HepG2 (cell line): ENCODE data around the gene HTATSF1. TPM values are rescaled to one million over a fixed set of nuclear protein-coding genes. Genes with fewer than 3 reads are reported as not detected.

ENCODE experiments used
- ATAC-seq: fragments of 200-7000 bp; cut with Tn5 transposase; 3 replicates; pipeline ENCODE4 v1.9.1; 2020; ENCODE audit warnings: mild to moderate bottlenecking, moderate library complexity
- BruUV-seq: library from RNA; stranded (reverse); fragments of 400-500 nt; replicated peaks from 2 replicates; lab custom pipeline; 2021; lab: Mats Ljungman, UMichigan
- CTCF ChIA-PET: fragments of 300-600 bp; formaldehyde crosslinking; extraction: SDS; loops from one replicate; lab custom pipeline; 2021; ENCODE audit warnings: low total read pairs, inconsistent platforms, low intra/inter-chr PET ratio; lab: Yijun Ruan, JAX
- POLR2A ChIA-PET: fragments of 350-600 bp; sonication (Branson Sonifier 250); formaldehyde crosslinking; loops from one replicate; lab custom pipeline; 2020; ENCODE audit warnings: antibody characterized with exemption, inconsistent platforms; lab: Yijun Ruan, JAX
- DNase-seq: peaks from one replicate; pipeline ENCODE4 v3.0.0-alpha.2; 2015; ENCODE audit warnings: low spot score
- FAIRE-seq: peaks from 3 replicates; lab custom pipeline; 2011; peaks lifted over from hg19 to GRCh38; lab: Jason Lieb, UNC
- H2AFZ ChIP-seq: one replicate; pipeline ENCODE4 v1.6.1; 2011; ENCODE audit warnings: low read length, inconsistent platforms
- H3K27ac ChIP-seq: fragments of 300-600 bp; 3 replicates; pipeline ENCODE4 v1.8.0; 2011; ENCODE audit warnings: mixed run types, mild to moderate bottlenecking, mixed read lengths, low read length, inconsistent platforms; ENCODE audit not compliant: insufficient read depth; ENCODE audit errors: extremely low read length
- H3K27me3 ChIP-seq, 2 experiments: fragments of 200-600 bp in 1 of 2; 2 replicates in 1 of 2; 3 replicates in 1 of 2; pipeline versions ENCODE4 v1.6.0 to v1.8.0; 2011; ENCODE audit warnings: low read length in 2 of 2, mild to moderate bottlenecking in 2 of 2, moderate library complexity in 2 of 2, inconsistent platforms in 1 of 2; ENCODE audit not compliant: insufficient read depth in 2 of 2, control insufficient read depth in 1 of 2
- H3K36me3 ChIP-seq, 2 experiments: fragments of 200-600 bp in 1 of 2; replicated peaks in 1 of 2; 2 replicates in 1 of 2; 3 replicates in 1 of 2; pipeline versions ENCODE4 v1.5.1 to v1.8.0; 2011; ENCODE audit warnings: low read length in 2 of 2, inconsistent platforms in 1 of 2; ENCODE audit not compliant: insufficient read depth in 2 of 2, control insufficient read depth in 1 of 2
- H3K4me1 ChIP-seq: 2 replicates; pipeline ENCODE4 v1.5.1; 2012; ENCODE audit warnings: low read length, inconsistent platforms; ENCODE audit not compliant: insufficient read depth
- H3K4me2 ChIP-seq: 2 replicates; pipeline ENCODE4 v1.6.0; 2011; ENCODE audit warnings: low read depth, low read length, inconsistent platforms
- H3K4me3 ChIP-seq, 3 experiments: fragments of 200-600 bp in 1 of 3; sonication (generic), shearing (Covaris generic) in 1 of 3; replicated peaks in 1 of 3; 2 replicates each; pipeline ENCODE4 v1.5.1; 2011 to 2016; ENCODE audit warnings: low read length in 3 of 3, inconsistent platforms in 2 of 3, low read depth in 2 of 3, mild to moderate bottlenecking in 2 of 3, control low read depth in 1 of 3, mixed read lengths in 1 of 3; ENCODE audit not compliant: insufficient read depth in 1 of 3
- H3K79me2 ChIP-seq: one replicate; pipeline ENCODE4 v1.6.1; 2011; ENCODE audit warnings: low read length, inconsistent platforms; ENCODE audit not compliant: insufficient read depth
- H3K9ac ChIP-seq: 2 replicates; pipeline ENCODE4 v1.6.0; 2011; ENCODE audit warnings: mild to moderate bottlenecking, low read depth, low read length, inconsistent platforms; ENCODE audit not compliant: insufficient read depth
- H3K9me3 ChIP-seq: 2 replicates; pipeline ENCODE4 v1.5.1; 2012; ENCODE audit warnings: mild to moderate bottlenecking, low read length
- H4K20me1 ChIP-seq: 2 replicates; pipeline ENCODE4 v1.6.0; 2011; ENCODE audit warnings: inconsistent platforms, mild to moderate bottlenecking, low read length, moderate library complexity; ENCODE audit not compliant: insufficient read depth
- CBX2 ChIP-seq, 2 experiments: fragments of 200-600 bp in 1 of 2; sonication (generic); formaldehyde crosslinking in 1 of 2; IDR thresholded peaks; 2 replicates each; pipeline versions ENCODE4 v1.7.0 to v1.8.1; 2018 to 2022; ENCODE audit warnings: low read depth in 2 of 2, low read length in 1 of 2, mild to moderate bottlenecking in 1 of 2, missing genetic modification reagents in 1 of 2
- HCFC1 ChIP-seq: fragments of 150-350 bp; IDR thresholded peaks from 2 replicates; pipeline ENCODE4 v1.6.1; 2014; ENCODE audit warnings: low read depth, low read length
- NPAS2 ChIP-seq: sonication (generic); formaldehyde crosslinking; IDR thresholded peaks from 2 replicates; pipeline ENCODE4 v1.8.0; 2022; ENCODE audit warnings: mild to moderate bottlenecking, missing genetic modification reagents, borderline replicate concordance
- SPEN ChIP-seq: sonication (generic); formaldehyde crosslinking; IDR thresholded peaks from 2 replicates; pipeline ENCODE4 v1.5.1; 2020; ENCODE audit warnings: low read depth, mild to moderate bottlenecking, missing genetic modification reagents
- TFAP4 ChIP-seq: sonication (generic); IDR thresholded peaks from 2 replicates; pipeline ENCODE4 v1.6.1; 2016; ENCODE audit warnings: low read depth, borderline replicate concordance
- ZBTB26 ChIP-seq: IDR thresholded peaks from 2 replicates; pipeline ENCODE4 v1.6.1; 2016; ENCODE audit warnings: missing compliant biosample characterization, missing genetic modification reagents, borderline replicate concordance
- ZBTB46 ChIP-seq: sonication (generic); formaldehyde crosslinking; IDR thresholded peaks from 2 replicates; pipeline ENCODE4 v1.4.0; 2020; ENCODE audit warnings: mild to moderate bottlenecking, missing genetic modification reagents, borderline replicate concordance
- ZNF766 ChIP-seq: sonication (generic); formaldehyde crosslinking; IDR thresholded peaks from 2 replicates; pipeline ENCODE4 v1.5.0; 2020; ENCODE audit warnings: missing genetic modification reagents, borderline replicate concordance
- WGBS: methylation state at CpG from one replicate; pipeline ENCODE4 v1.1.6; 2017; ENCODE audit warnings: low lambda C conversion rate; 5-methylcytosine and 5-hydroxymethylcytosine counted together
- in situ Hi-C: cut with HindIII; loops from 2 replicates; pipeline ENCODE4 v1.10.0; 2017; ENCODE audit warnings: low pct_unique_long_range_greater_than_20kb; ENCODE audit not compliant: extremely low pct_ligation_motif_present
- intact Hi-C: fragments of 100-400 bp; cut with micrococcal nuclease; formaldehyde crosslinking; loops from one replicate; pipeline ENCODE4 v1.10.0; 2022; ENCODE audit not compliant: unreplicated experiment
- polyA plus RNA-seq, 8 experiments: library from polyadenylated mRNA; depleted of rRNA in 3 of 8; stranded (reverse) in 7 of 8; unstranded in 1 of 8; fragments of >200 nt; fragmentation: Illumina TruSeq in 4 of 8; extraction: Trizol in 4 of 8; gene quantifications; 2 replicates each; pipeline versions ENCODE4 v1.2.1 to v1.2.3, GENCODE V29; 2011 to 2016; ENCODE audit warnings: low read depth in 4 of 8, missing spikeins in 1 of 8, mixed read lengths in 1 of 8; ENCODE audit not compliant: insufficient read depth in 1 of 8
- total RNA-seq, 5 experiments: library from RNA; depleted of rRNA; stranded (reverse); fragments of >200 nt; fragmentation: Illumina TruSeq; extraction: Trizol; gene quantifications; 2 replicates each; pipeline ENCODE4 v1.2.3, GENCODE V29; 2016; ENCODE audit warnings: low read depth in 1 of 5

The HTATSF1 gene
- total and polyA plus RNA-seq, 2 of the 13 experiments (the other 11 are each of a cell fraction or from before 2014, with no cell fraction given), result 0.57 to 40.5 TPM

GRCh38 chrX:136491832-136492231 is 5.6 kb upstream of the HTATSF1 start:
- CTCF ChIA-PET, result no interaction called here
- 0% methylated on average over 6 of the region's 6 CpGs for WGBS
- POLR2A ChIA-PET, result no interaction called here

GRCh38 chrX:136493011-136493410 is 4.4 kb upstream of the HTATSF1 start:
- intact Hi-C loops, result no loop called here
- no peak for DNase-seq
- H3K4me2 ChIP-seq, result no peak overlapping the region
- H3K27ac ChIP-seq, result no peak overlapping the region
- H3K9ac ChIP-seq, result no peak overlapping the region
- in situ Hi-C loops, result no loop called here
- no peak overlapping the region for H2AFZ ChIP-seq
- ChIA-PET POLR2A (no interaction called here), CTCF (no interaction called here)
- BruUV-seq, result no TSS peak
- no peaks in the 10 kb centered on the region for H3K36me3 ChIP-seq
- H3K9me3 ChIP-seq, result no peaks in the 10 kb centered on the region
- no peak for TF ChIP-seq HCFC1
- TF ChIP-seq CBX2 (IDR thresholded peaks at IDR 0.05; ENCODE audit: low read depth, low read length), result no peak
- no peak for TF ChIP-seq CBX2 (CRISPR knock-in tag; IDR thresholded peaks at IDR 0.05; ENCODE audit: low read depth)
- no peak for TF ChIP-seq NPAS2 (CRISPR knock-in tag)
- no peak for TF ChIP-seq ZNF766 (CRISPR knock-in tag)
- TF ChIP-seq ZBTB46, result no peak
- no peak for TF ChIP-seq ZBTB26 (CRISPR knock-in tag)
- TF ChIP-seq TFAP4, result no peak
- H4K20me1 ChIP-seq, result no peaks in the 10 kb centered on the region
- ATAC-seq, result no peak
- FAIRE-seq, result no peak
- WGBS, result 0% methylated on average over 1 of the region's 1 CpG
- no peak overlapping the region for H3K4me3 ChIP-seq
- H3K79me2 ChIP-seq, result peaks cover 2% of the 10 kb centered on the region
- H3K4me1 ChIP-seq, result no peaks in the 10 kb centered on the region
- H3K27me3 ChIP-seq, result no peaks in the 10 kb centered on the region; a peak in 1 of 5 replicates

More at GRCh38 chrX:136491832-136492231, 5.6 kb upstream of the HTATSF1 start:
- Histone ChIP-seq H3K79me2 (no peaks in the 10 kb centered on the region), H3K4me1 (no peaks in the 10 kb centered on the region), H3K36me3 (no peaks in the 10 kb centered on the region), H2AFZ (no peak overlapping the region), H3K4me2 (no peak overlapping the region), H3K9me3 (no peaks in the 10 kb centered on the region), H3K4me3 (no peak overlapping the region), H3K9ac (no peak overlapping the region), H3K27ac (no peak overlapping the region), H4K20me1 (no peaks in the 10 kb centered on the region), H3K27me3 (no peaks in the 10 kb centered on the region)
- intact Hi-C loops, result no loop called here
- FAIRE-seq, result no peak
- in situ Hi-C loops, result no loop called here
- DNase-seq, result no peak
- TF ChIP-seq SPEN (CRISPR knock-in tag), result no peak
- no peak for ATAC-seq
- no TSS peak for BruUV-seq
